Retinal pigment epithelial cell (primary cell): ENCODE data around the gene SAMD8.

Experiments used
- DNase-seq: peaks from one replicate; pipeline ENCODE4 v3.0.0-alpha.2; 2010; ENCODE audit warnings: low read depth
- H3K4me3 ChIP-seq: 2 replicates; pipeline ENCODE4 v1.5.1; 2011; ENCODE audit warnings: mild to moderate bottlenecking, low read length, control low read depth, moderate library complexity
- CTCF ChIP-seq: conservative IDR thresholded peaks from 2 replicates; pipeline ENCODE4 v1.5.1; 2011; ENCODE audit warnings: low read depth, low read length, control low read depth, inconsistent platforms

Gene SAMD8

GRCh38 chr10:75228834-75229233, 117.4 kb downstream of the SAMD8 start:
- no peak overlapping the region for H3K4me3 ChIP-seq
- no peak for TF ChIP-seq CTCF
- DNase-seq = no peak

GRCh38 chr10:75229971-75230370, 118.5 kb downstream of the SAMD8 start:
- H3K4me3 ChIP-seq = no peak overlapping the region
- no peak for DNase-seq
- TF ChIP-seq CTCF = no peak

GRCh38 chr10:75230600-75231038, 119.2 kb downstream of the SAMD8 start:
- TF ChIP-seq CTCF = peak; percentile 95
- no peak overlapping the region for H3K4me3 ChIP-seq
- no peak for DNase-seq
